ENCODE data around the gene CANX.

Gene CANX

GRCh38 chr5:179746872-179747271, 48.1 kb downstream of the CANX start:
- Histone ChIP-seq H3K27ac (ENCODE audit: poor library complexity, severe bottlenecking) (no peak overlapping the region), H3K4me3 (ENCODE audit: severe bottlenecking) (no peak overlapping the region), H3K9me3 (ENCODE audit: severe bottlenecking) (no peaks in the 10 kb centered on the region), H3K4me1 (ENCODE audit: insufficient read depth, poor library complexity, severe bottlenecking) (no peaks in the 10 kb centered on the region), H3K27me3 (ENCODE audit: insufficient read depth, poor library complexity, severe bottlenecking) (no peaks in the 10 kb centered on the region), H3K36me3 (ENCODE audit: low read depth) (peaks cover 28% of the 10 kb centered on the region)
- TF ChIP-seq CTCF (IDR thresholded peaks at IDR 0.05; ENCODE audit: poor library complexity, severe bottlenecking) = no peak
- no peak for ATAC-seq (ENCODE audit: low read depth)
- no peak for DNase-seq (ENCODE audit: low spot score)

GRCh38 chr5:179747811-179748210, 49.0 kb downstream of the CANX start:
- ATAC-seq (ENCODE audit: low read depth) (no peak), DNase-seq (ENCODE audit: low spot score) (no peak)
- Histone ChIP-seq H3K4me3 (ENCODE audit: severe bottlenecking) (no peak overlapping the region), H3K4me1 (ENCODE audit: insufficient read depth, poor library complexity, severe bottlenecking) (no peaks in the 10 kb centered on the region), H3K27ac (ENCODE audit: poor library complexity, severe bottlenecking) (no peak overlapping the region), H3K36me3 (ENCODE audit: low read depth) (peaks cover 28% of the 10 kb centered on the region), H3K9me3 (ENCODE audit: severe bottlenecking) (no peaks in the 10 kb centered on the region), H3K27me3 (ENCODE audit: insufficient read depth, poor library complexity, severe bottlenecking) (no peaks in the 10 kb centered on the region)
- TF ChIP-seq CTCF (IDR thresholded peaks at IDR 0.05; ENCODE audit: poor library complexity, severe bottlenecking) = no peak

GRCh38 chr5:179749857-179750508, 51.2 kb downstream of the CANX start:
- Histone ChIP-seq H3K4me3 (ENCODE audit: severe bottlenecking) (no peak overlapping the region), H3K27ac (ENCODE audit: poor library complexity, severe bottlenecking) (no peak overlapping the region), H3K27me3 (ENCODE audit: insufficient read depth, poor library complexity, severe bottlenecking) (no peaks in the 10 kb centered on the region), H3K9me3 (ENCODE audit: severe bottlenecking) (no peaks in the 10 kb centered on the region), H3K36me3 (ENCODE audit: low read depth) (peaks cover 25% of the 10 kb centered on the region), H3K4me1 (ENCODE audit: insufficient read depth, poor library complexity, severe bottlenecking) (no peaks in the 10 kb centered on the region)
- no peak for DNase-seq (ENCODE audit: low spot score)
- no peak for TF ChIP-seq CTCF (IDR thresholded peaks at IDR 0.05; ENCODE audit: poor library complexity, severe bottlenecking)
- no peak for ATAC-seq (ENCODE audit: low read depth)

GRCh38 chr5:179753971-179754370, 55.2 kb downstream of the CANX start:
- no peak for DNase-seq (ENCODE audit: low spot score)

More at GRCh38 chr5:179753971-179754370, 55.2 kb downstream of the CANX start:
- no peaks in the 10 kb centered on the region for H3K27me3 ChIP-seq (ENCODE audit: insufficient read depth, poor library complexity, severe bottlenecking)
- H3K4me1 ChIP-seq (ENCODE audit: insufficient read depth, poor library complexity, severe bottlenecking) = no peaks in the 10 kb centered on the region
- no peaks in the 10 kb centered on the region for H3K9me3 ChIP-seq (ENCODE audit: severe bottlenecking)
- no peak overlapping the region for H3K27ac ChIP-seq (ENCODE audit: poor library complexity, severe bottlenecking)
- TF ChIP-seq CTCF (IDR thresholded peaks at IDR 0.05; ENCODE audit: poor library complexity, severe bottlenecking) = no peak
- ATAC-seq (ENCODE audit: low read depth) = no peak
- H3K36me3 ChIP-seq (ENCODE audit: low read depth) = peaks cover 21% of the 10 kb centered on the region
- H3K4me3 ChIP-seq (ENCODE audit: severe bottlenecking) = no peak overlapping the region

Measured in RWPE2 (cell line).